GM19023 (cell line): ENCODE measurements around the gene CNPPD1.
A peak's percentile ranks its signal among the peaks of the same experiment; 100 is the strongest.

Source experiments
- ATAC-seq: cut with Tn5 transposase; IDR thresholded peaks from one replicate; pipeline ENCODE4 v1.9.1; 2021; ENCODE audit warnings: mild to moderate bottlenecking, moderate library complexity; ENCODE audit not compliant: unreplicated experiment

The CNPPD1 gene

GRCh38 chr2:219181531-219181930 is 4.8 kb upstream of the CNPPD1 start:
- ATAC-seq: no peak

GRCh38 chr2:219180961-219181360 is 4.2 kb upstream of the CNPPD1 start:
- ATAC-seq: no peak

- no peak for ATAC-seq
Observed at GRCh38 chr2:219179601-219180465, 3.1 kb upstream of the CNPPD1 start.

- ATAC-seq: peak; percentile 21
Observed at GRCh38 chr2:219178377-219179175, 1.9 kb upstream of the CNPPD1 start.

- ATAC-seq: peak; percentile 42
Observed at GRCh38 chr2:219177552-219178376, 1.0 kb upstream of the CNPPD1 start, which contains the start of gene RETREG2. Gene RETREG2 (plus strand): TSS chr2:219178275. CDS start chr2:219178353, 78 bp downstream.

- ATAC-seq: peak; percentile 27
Observed at GRCh38 chr2:219175928-219176817, 552 bp downstream of the CNPPD1 start.

- ATAC-seq: no peak
Observed at GRCh38 chr2:219175486-219175885, 1.2 kb downstream of the CNPPD1 start.

GRCh38 chr2:219174801-219175200 is 1.9 kb downstream of the CNPPD1 start:
- ATAC-seq: no peak

GRCh38 chr2:219174146-219174545 is 2.6 kb downstream of the CNPPD1 start:
- no peak for ATAC-seq

GRCh38 chr2:219173176-219173575 is 3.5 kb downstream of the CNPPD1 start:
- ATAC-seq: no peak

GRCh38 chr2:219172231-219173154 is 4.2 kb downstream of the CNPPD1 start:
- ATAC-seq: no peak

- no peak for ATAC-seq
Observed at GRCh38 chr2:219171231-219171651, 5.5 kb downstream of the CNPPD1 start.

GRCh38 chr2:219169930-219170654 is 6.6 kb downstream of the CNPPD1 start, which contains the start of gene SLC23A3:
Gene SLC23A3 (minus strand): TSS chr2:219170029. CDS start chr2:219169984, 45 bp downstream.
- no peak for ATAC-seq

GRCh38 chr2:219168932-219169331 is 7.8 kb downstream of the CNPPD1 start:
- no peak for ATAC-seq

- ATAC-seq: no peak
Observed at GRCh38 chr2:219168526-219168925, 8.2 kb downstream of the CNPPD1 start.

GRCh38 chr2:219167997-219168396 is 8.7 kb downstream of the CNPPD1 start:
- no peak for ATAC-seq

- no peak for ATAC-seq
Observed at GRCh38 chr2:219165058-219165911, 11.4 kb downstream of the CNPPD1 start.
